ENCODE results near the gene DAZL.

- TF ChIP-seq GABPA (IDR thresholded peaks at IDR 0.05; ENCODE audit: low read depth) = no peak
- TF ChIP-seq CTCF (IDR thresholded peaks at IDR 0.05) = no peak
- no peak for TF ChIP-seq MXI1 (IDR thresholded peaks at IDR 0.05; ENCODE audit: low read depth, low read length)
- no peak for TF ChIP-seq SIN3A (IDR thresholded peaks at IDR 0.05; ENCODE audit: borderline replicate concordance, low read depth, low read length)
- TF ChIP-seq CHD2 (IDR thresholded peaks at IDR 0.05; ENCODE audit: low read length, partially characterized antibody) = no peak
- no peak for TF ChIP-seq REST (IDR thresholded peaks at IDR 0.05; ENCODE audit: low read depth, low read length)
- TF ChIP-seq RAD21 (IDR thresholded peaks at IDR 0.05; ENCODE audit: low read length) = no peak
- no peak for TF ChIP-seq TCF12 (IDR thresholded peaks at IDR 0.05)
- no peak for TF ChIP-seq FOXJ3 (CRISPR knock-in tag; IDR thresholded peaks at IDR 0.05)
- TF ChIP-seq NRF1 (IDR thresholded peaks at IDR 0.05; ENCODE audit: low read depth, low read length) = no peak
- no peak for TF ChIP-seq JUND (IDR thresholded peaks at IDR 0.05)
- no peak for TF ChIP-seq POLR2AphosphoS5 (IDR thresholded peaks at IDR 0.05; ENCODE audit: low read depth, low read length)
- no peak for TF ChIP-seq YY1 (IDR thresholded peaks at IDR 0.05; ENCODE audit: low read depth)
Observed at GRCh38 chr3:16616083-16616482, 10.9 kb upstream of the DAZL start.

All from SK-N-SH (cell line).